GM12872 (cell line): ENCODE data around the gene KLC3.

Source experiments
- TF ChIP-seq, protein P1 (sequence below): IDR thresholded peaks from 3 replicates; pipeline ENCODE4 v1.5.1; 2011; ENCODE audit warnings: low read depth, mild to moderate bottlenecking, low read length, moderate library complexity; ENCODE audit not compliant: insufficient read depth

Gene KLC3

DNA sequence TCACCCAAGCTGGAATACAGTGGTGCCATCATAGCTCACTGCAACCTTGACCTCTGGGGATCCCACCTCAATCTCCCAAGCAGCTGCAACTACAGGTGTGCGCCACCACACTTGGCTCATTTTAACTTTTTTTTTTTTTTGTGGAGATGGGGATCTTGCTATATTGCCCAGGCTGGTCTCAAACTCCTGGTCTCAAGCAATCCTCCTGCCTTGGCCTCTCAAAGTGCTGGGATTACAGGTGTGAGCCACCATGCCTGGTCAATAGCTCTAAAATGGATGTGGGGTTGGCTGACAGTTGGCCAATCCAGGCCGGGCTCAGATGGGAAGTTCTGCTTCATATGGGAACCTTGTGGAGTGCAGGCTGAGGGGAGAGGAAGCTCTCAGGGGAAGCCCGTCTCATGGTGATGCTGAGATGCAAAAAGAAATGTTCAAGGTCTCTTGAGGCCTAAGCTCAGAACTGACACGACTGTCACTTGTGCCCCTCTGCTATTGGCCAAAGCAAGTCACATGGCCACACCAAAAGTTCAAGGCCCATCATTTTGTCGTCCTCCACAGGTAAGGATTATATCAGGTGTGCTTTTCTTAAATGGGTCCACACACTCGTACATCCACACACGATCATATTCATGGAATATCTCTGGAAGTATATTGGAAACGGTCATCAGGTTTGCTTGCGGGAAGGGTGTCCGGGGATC is 6.8 kb upstream of the KLC3 start:
- TF ChIP-seq, protein P1, sequence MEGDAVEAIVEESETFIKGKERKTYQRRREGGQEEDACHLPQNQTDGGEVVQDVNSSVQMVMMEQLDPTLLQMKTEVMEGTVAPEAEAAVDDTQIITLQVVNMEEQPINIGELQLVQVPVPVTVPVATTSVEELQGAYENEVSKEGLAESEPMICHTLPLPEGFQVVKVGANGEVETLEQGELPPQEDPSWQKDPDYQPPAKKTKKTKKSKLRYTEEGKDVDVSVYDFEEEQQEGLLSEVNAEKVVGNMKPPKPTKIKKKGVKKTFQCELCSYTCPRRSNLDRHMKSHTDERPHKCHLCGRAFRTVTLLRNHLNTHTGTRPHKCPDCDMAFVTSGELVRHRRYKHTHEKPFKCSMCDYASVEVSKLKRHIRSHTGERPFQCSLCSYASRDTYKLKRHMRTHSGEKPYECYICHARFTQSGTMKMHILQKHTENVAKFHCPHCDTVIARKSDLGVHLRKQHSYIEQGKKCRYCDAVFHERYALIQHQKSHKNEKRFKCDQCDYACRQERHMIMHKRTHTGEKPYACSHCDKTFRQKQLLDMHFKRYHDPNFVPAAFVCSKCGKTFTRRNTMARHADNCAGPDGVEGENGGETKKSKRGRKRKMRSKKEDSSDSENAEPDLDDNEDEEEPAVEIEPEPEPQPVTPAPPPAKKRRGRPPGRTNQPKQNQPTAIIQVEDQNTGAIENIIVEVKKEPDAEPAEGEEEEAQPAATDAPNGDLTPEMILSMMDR: no peak

DNA sequence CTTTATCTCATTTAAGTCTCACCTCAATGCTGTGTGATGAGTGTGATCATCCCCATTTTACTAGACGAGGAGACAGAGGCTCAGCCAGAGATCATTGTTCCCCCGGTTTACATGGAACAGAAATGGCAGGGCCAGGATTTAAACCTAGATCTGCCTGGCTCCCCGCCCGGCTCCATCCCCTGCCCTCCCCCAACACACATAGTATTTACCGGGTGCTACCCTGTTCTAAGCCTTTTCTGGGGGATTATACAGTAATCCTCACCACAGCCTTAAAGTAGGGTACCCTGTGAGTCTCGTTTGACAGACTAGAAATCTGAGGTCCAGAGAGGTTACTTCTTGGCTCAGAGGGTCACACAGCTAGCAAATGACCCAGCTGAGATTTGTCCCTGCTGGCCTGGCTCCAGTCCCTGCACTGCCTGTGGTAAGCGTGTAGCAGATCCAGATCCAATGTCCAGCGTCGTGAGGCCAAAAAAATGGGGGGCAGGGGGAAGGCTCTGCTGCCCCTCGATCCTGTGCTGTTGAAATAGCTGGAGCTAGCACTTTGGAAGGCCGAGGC is 3.8 kb upstream of the KLC3 start:
- TF ChIP-seq, protein P1: no peak

DNA sequence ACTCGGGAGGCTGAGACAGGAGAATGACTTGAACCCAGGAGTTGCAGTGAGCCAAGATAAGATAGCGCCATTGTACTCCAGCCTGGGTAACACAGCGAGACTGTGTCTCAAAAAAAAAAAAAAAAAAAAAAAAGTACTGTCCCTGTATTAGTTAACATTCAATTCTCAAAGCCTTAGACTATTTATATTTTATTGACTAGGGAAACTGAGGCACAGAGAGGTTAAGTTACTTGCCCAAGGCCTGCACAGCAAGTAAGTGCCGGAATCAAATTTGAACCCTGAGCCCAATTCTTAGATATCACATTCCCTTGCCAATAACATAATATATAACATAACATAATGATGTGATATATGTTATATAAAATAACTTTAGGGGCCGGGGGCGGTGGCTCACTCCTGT is 921 bp upstream of the KLC3 start:
- TF ChIP-seq, protein P1: no peak

DNA sequence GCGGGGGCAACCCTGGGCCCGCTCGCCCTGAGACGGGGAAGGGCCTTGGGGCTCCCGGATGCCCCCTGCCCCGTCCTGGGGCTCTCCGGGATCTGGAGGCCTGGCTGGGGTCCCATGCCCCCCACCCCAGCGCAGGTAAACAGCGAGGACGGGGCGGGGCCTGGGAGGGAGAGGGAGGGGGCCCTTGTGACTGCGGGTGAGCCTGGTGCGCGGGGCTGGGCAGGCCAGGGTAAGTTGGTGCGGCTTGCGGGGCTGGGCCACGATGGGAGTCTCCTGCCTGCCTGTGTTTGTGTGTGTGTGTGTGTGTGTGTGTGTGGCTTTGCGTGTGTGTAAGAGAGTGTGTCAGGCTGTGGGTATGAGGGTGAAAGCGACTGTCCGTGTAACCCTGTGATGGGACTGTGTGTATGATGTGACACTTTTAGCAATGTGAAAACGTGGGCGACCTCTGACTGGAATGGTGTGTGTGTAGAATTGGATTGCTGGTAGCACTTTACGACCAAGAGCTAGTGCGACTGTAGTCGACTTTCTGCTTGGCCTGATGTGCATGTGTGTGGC is 426 bp downstream of the KLC3 start:
- TF ChIP-seq, protein P1: no peak

DNA sequence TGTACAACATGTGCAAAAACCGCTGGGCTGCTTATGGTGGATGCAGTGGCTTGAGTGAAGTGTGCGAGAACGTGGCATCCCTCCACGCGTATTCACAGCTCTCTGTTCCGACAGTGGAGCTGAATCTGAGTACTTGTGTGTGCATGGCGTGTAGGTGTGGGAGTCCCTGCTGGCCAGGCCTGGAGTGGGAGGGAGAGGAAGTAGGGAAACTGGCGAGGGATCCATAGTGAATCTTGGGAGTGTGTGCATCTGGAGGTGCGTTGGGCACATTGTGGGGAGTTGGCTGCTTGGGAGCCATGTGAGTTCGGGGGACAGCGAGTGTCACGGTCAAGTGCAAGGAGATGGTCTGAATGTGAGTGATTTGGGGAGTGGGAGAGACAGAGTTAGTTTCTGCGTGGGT is 2.4 kb downstream of the KLC3 start:
- TF ChIP-seq, protein P1: no peak

DNA sequence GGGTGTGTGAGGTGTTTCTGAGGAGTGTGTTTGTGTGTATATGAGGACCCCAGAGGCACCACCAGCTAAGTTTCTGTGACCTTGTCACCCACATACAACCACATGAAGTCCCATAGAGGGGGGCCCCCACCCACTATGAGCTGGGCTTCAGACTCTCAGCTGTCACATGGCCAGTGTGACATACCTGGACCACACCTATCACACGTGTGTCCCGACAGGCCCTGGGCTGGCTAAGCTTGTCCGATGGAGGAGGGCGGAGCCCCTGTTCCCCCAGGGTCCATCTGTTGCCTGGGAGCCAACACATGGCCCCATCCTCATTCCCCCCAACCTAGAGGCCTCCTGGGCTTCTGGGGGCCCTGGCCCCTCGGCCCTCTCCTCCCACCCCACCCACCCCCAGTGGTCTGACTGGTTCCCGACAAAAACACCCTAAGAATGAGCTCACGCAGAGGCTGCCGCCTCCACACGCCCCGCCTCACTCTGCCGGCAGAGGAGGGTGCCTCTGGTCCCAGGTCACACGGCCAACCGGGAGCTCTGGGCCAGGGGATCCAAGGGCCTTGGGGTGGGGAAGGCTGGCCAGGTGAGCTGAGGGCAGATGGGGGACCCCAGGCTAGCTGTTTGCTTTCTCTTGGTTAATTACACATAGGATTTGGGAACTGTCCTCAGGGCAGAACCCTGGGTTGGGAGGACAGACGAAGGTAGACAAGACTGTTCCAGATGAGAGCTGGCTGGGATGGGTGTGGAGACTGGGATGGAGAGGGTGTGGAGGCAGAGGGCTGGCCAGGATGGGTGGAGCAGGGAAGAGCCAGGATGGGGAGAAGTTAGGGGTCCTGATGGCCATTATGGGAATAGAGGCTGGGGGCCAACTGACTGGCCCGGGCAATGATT is 4.3 kb downstream of the KLC3 start:
- TF ChIP-seq, protein P1: no peak

DNA sequence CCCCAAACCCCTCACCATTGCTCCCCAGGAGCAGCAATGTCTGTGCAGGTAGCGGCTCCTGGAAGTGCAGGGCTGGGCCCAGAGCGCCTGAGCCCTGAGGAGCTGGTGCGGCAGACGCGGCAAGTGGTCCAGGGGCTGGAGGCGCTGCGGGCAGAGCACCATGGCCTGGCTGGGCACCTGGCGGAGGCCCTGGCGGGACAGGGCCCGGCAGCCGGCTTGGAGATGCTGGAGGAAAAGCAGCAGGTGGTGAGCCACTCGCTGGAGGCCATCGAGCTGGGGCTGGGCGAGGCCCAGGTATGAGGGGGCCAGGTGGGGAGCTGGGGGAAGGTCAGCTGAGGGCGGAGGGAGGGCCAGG is 4.9 kb downstream of the KLC3 start:
- TF ChIP-seq, protein P1: no peak
